HEK293 (cell line): ENCODE measurements around the gene ZNF76.

Experiments
- CTCF ChIA-PET: fragments of 350-600 bp; formaldehyde crosslinking; extraction: SDS; loops from one replicate; lab custom pipeline; 2021; ENCODE audit warnings: antibody characterized with exemption; lab: Yijun Ruan, JAX
- POLR2A ChIA-PET: fragments of 300-600 bp; formaldehyde crosslinking; extraction: SDS; loops from one replicate; lab custom pipeline; 2020; ENCODE audit warnings: antibody characterized with exemption, inconsistent platforms; lab: Yijun Ruan, JAX
- H3K27ac ChIP-seq: fragments of 200-500 bp; sonication (Bioruptor generic); 2 replicates; pipeline ENCODE4 v1.5.1; 2014; ENCODE audit warnings: low read depth, low read length, control low read depth, inconsistent platforms; ENCODE audit errors: extremely low read depth
- H3K36me3 ChIP-seq, 2 experiments: fragments of 200-500 bp in 1 of 2; sonication (Bioruptor generic) in 1 of 2; 1 replicate in 1 of 2; 2 replicates in 1 of 2; pipeline ENCODE4 v1.5.1; 2014 to 2017; ENCODE audit warnings: inconsistent platforms in 2 of 2, low read length in 2 of 2; ENCODE audit not compliant: control insufficient read depth in 2 of 2, insufficient read depth in 1 of 2
- H3K4me1 ChIP-seq: fragments of 200-500 bp; sonication (Bioruptor generic); 2 replicates; pipeline ENCODE4 v1.5.1; 2014; ENCODE audit warnings: mild to moderate bottlenecking, low read length, inconsistent platforms; ENCODE audit not compliant: control insufficient read depth, insufficient read depth
- H3K4me3 ChIP-seq: 2 replicates; pipeline ENCODE4 v1.5.1; 2011; ENCODE audit warnings: low read depth, mild to moderate bottlenecking, control low read depth, low read length, moderate library complexity
- H3K9me3 ChIP-seq: fragments of 200-500 bp; sonication (Bioruptor generic); 2 replicates; pipeline ENCODE4 v1.5.1; 2014; ENCODE audit warnings: low read depth, low read length, inconsistent platforms; ENCODE audit not compliant: control insufficient read depth, insufficient read depth
- HOXA7 ChIP-seq: sonication (generic); formaldehyde crosslinking; IDR thresholded peaks from 2 replicates; pipeline ENCODE4 v1.8.1; 2022; ENCODE audit warnings: missing genetic modification reagents, borderline replicate concordance
- HOXD13 ChIP-seq: sonication (generic); formaldehyde crosslinking; IDR thresholded peaks from 2 replicates; pipeline ENCODE4 v1.8.0; 2022; ENCODE audit warnings: missing genetic modification reagents, borderline replicate concordance
- KLF10 ChIP-seq: fragments of 450-650 bp; IDR thresholded peaks from 2 replicates; pipeline ENCODE4 v1.5.1; 2018; ENCODE audit warnings: missing biosample characterization, mild to moderate bottlenecking, missing genetic modification characterization
- KLF16 ChIP-seq: fragments of 450-650 bp; formaldehyde crosslinking; IDR thresholded peaks from 2 replicates; pipeline ENCODE4 v1.5.1; 2017; ENCODE audit warnings: missing biosample characterization, missing genetic modification characterization
- MYNN ChIP-seq: fragments of 450-650 bp; formaldehyde crosslinking; IDR thresholded peaks from 2 replicates; pipeline ENCODE4 v1.5.1; 2016; ENCODE audit warnings: missing biosample characterization, missing genetic modification characterization, borderline replicate concordance
- MZF1 ChIP-seq: fragments of 450-650 bp; formaldehyde crosslinking; IDR thresholded peaks from 2 replicates; pipeline ENCODE4 v1.5.1; 2017; ENCODE audit warnings: missing biosample characterization, missing genetic modification characterization, borderline replicate concordance
- ZBTB21 ChIP-seq: fragments of 450-650 bp; formaldehyde crosslinking; IDR thresholded peaks from 2 replicates; pipeline ENCODE4 v1.5.1; 2017; ENCODE audit warnings: missing biosample characterization, missing genetic modification characterization
- ZBTB44 ChIP-seq: fragments of 450-650 bp; IDR thresholded peaks from 2 replicates; pipeline ENCODE4 v1.5.1; 2018; ENCODE audit warnings: missing biosample characterization, mild to moderate bottlenecking, missing genetic modification characterization
- ZBTB7A ChIP-seq: fragments of 450-650 bp; formaldehyde crosslinking; IDR thresholded peaks from 2 replicates; pipeline ENCODE4 v1.5.1; 2016; ENCODE audit warnings: low read depth, missing biosample characterization, missing genetic modification characterization
- ZIC2 ChIP-seq: fragments of 450-650 bp; formaldehyde crosslinking; IDR thresholded peaks from 2 replicates; pipeline ENCODE4 v1.5.1; 2016; ENCODE audit warnings: missing biosample characterization, missing genetic modification characterization
- ZNF121 ChIP-seq: fragments of 450-650 bp; formaldehyde crosslinking; IDR thresholded peaks from 2 replicates; pipeline ENCODE4 v1.5.1; 2016; ENCODE audit warnings: missing biosample characterization, missing genetic modification characterization
- ZNF132 ChIP-seq: fragments of 450-650 bp; formaldehyde crosslinking; IDR thresholded peaks from 2 replicates; pipeline ENCODE4 v1.5.1; 2017; ENCODE audit warnings: missing biosample characterization, missing genetic modification characterization, borderline replicate concordance
- ZNF214 ChIP-seq: fragments of 450-650 bp; formaldehyde crosslinking; IDR thresholded peaks from 2 replicates; pipeline ENCODE4 v1.5.1; 2017; ENCODE audit warnings: missing biosample characterization, mild to moderate bottlenecking, missing genetic modification characterization, borderline replicate concordance
- ZNF239 ChIP-seq: fragments of 450-650 bp; formaldehyde crosslinking; IDR thresholded peaks from 2 replicates; pipeline ENCODE4 v1.5.1; 2016; ENCODE audit warnings: missing biosample characterization, missing genetic modification characterization
- ZNF391 ChIP-seq: fragments of 450-650 bp; formaldehyde crosslinking; IDR thresholded peaks from 2 replicates; pipeline ENCODE4 v1.5.1; 2016; ENCODE audit warnings: low read depth, missing biosample characterization, missing genetic modification characterization, borderline replicate concordance
- ZNF398 ChIP-seq: fragments of 450-650 bp; formaldehyde crosslinking; IDR thresholded peaks from 2 replicates; pipeline ENCODE4 v1.5.1; 2017; ENCODE audit warnings: missing biosample characterization, missing genetic modification characterization
- ZNF473 ChIP-seq: fragments of 450-650 bp; formaldehyde crosslinking; IDR thresholded peaks from 2 replicates; pipeline ENCODE4 v1.5.1; 2017; ENCODE audit warnings: missing biosample characterization, missing genetic modification characterization
- ZNF501 ChIP-seq: fragments of 450-650 bp; formaldehyde crosslinking; IDR thresholded peaks from 2 replicates; pipeline ENCODE4 v1.5.1; 2016; ENCODE audit warnings: missing biosample characterization, missing genetic modification characterization
- ZNF561 ChIP-seq: fragments of 450-650 bp; IDR thresholded peaks from 2 replicates; pipeline ENCODE4 v1.5.1; 2018; ENCODE audit warnings: missing biosample characterization, missing genetic modification characterization, borderline replicate concordance
- ZNF629 ChIP-seq: fragments of 450-650 bp; formaldehyde crosslinking; IDR thresholded peaks from 2 replicates; pipeline ENCODE4 v1.5.1; 2017; ENCODE audit warnings: missing biosample characterization, missing genetic modification characterization
- ZNF776 ChIP-seq: fragments of 450-650 bp; formaldehyde crosslinking; IDR thresholded peaks from 2 replicates; pipeline ENCODE4 v1.5.0; 2017; ENCODE audit warnings: missing biosample characterization, missing genetic modification characterization, borderline replicate concordance
- ZNF791 ChIP-seq: fragments of 450-650 bp; formaldehyde crosslinking; IDR thresholded peaks from 2 replicates; pipeline ENCODE4 v1.5.1; 2016; ENCODE audit warnings: missing biosample characterization, missing genetic modification characterization
- TF ChIP-seq, protein P1 (sequence below): sonication (generic); formaldehyde crosslinking; IDR thresholded peaks from 2 replicates; pipeline ENCODE4 v1.8.1; 2022; ENCODE audit warnings: mild to moderate bottlenecking, moderate library complexity, missing genetic modification reagents

Gene ZNF76

GRCh38 chr6:35228481-35228880 is 31.1 kb upstream of the ZNF76 start:
- TF ChIP-seq ZNF791 (tag by site-specific recombination): no peak
- TF ChIP-seq ZNF398: no peak
- no peak for TF ChIP-seq ZBTB7A (tag by site-specific recombination)
- TF ChIP-seq MZF1 (tag by site-specific recombination): no peak
- no peak for TF ChIP-seq ZNF214
- TF ChIP-seq ZNF391 (tag by site-specific recombination): no peak
- no peak for TF ChIP-seq MYNN
- TF ChIP-seq ZBTB21 (tag by site-specific recombination): no peak
- no peak for TF ChIP-seq ZNF561 (tag by site-specific recombination)
- no peak for TF ChIP-seq KLF16 (tag by site-specific recombination)
- no peak for TF ChIP-seq ZNF239 (tag by site-specific recombination)
- TF ChIP-seq ZNF501 (tag by site-specific recombination): no peak
- TF ChIP-seq HOXD13 (CRISPR knock-in tag): no peak
- no peak for TF ChIP-seq ZNF121 (tag by site-specific recombination)
- TF ChIP-seq HOXA7 (CRISPR knock-in tag): no peak
- TF ChIP-seq ZNF132 (tag by site-specific recombination): no peak
- no peak for TF ChIP-seq KLF10
- no peak for TF ChIP-seq ZBTB44 (tag by site-specific recombination)
- TF ChIP-seq ZNF776 (tag by site-specific recombination): no peak
- no peak overlapping the region for H3K4me3 ChIP-seq
- no peaks in the 10 kb centered on the region for H3K9me3 ChIP-seq
- peaks cover 0 to 8% of the 10 kb centered on the region in 2 experiments; a peak in 1 of 3 replicates for H3K36me3 ChIP-seq
- POLR2A ChIA-PET: interaction anchor here (1.7 kb wide), 1 partner anchor 13 kb away, joined by 4 read pairs; no protein-coding TSS in a partner anchor
- peaks cover 9% of the 10 kb centered on the region; the same call in 1 of the 2 replicates for H3K4me1 ChIP-seq
- CTCF ChIA-PET: interaction anchor here (0.5 to 5.7 kb wide), 7 partner anchors 9 to 923 kb away, joined by 3 to 50 read pairs (median 4); no protein-coding TSS in a partner anchor
- no peak overlapping the region for H3K27ac ChIP-seq

- ChIA-PET CTCF (interaction anchor here (0.5 to 5.7 kb wide), 9 partner anchors 9 to 924 kb away, joined by 3 to 50 read pairs (median 3); no protein-coding TSS in a partner anchor), POLR2A (interaction anchor here (1.7 kb wide), 1 partner anchor 14 kb away, joined by 4 read pairs; no protein-coding TSS in a partner anchor)
- H3K4me1 ChIP-seq: peaks cover 9% of the 10 kb centered on the region; the same call in 1 of the 2 replicates
Measured at GRCh38 chr6:35229304-35229703, 30.2 kb upstream of the ZNF76 start.

More at GRCh38 chr6:35229304-35229703, 30.2 kb upstream of the ZNF76 start:
- H3K4me3 ChIP-seq: no peak overlapping the region
- H3K9me3 ChIP-seq: no peaks in the 10 kb centered on the region
- H3K36me3 ChIP-seq: peaks cover 0 to 8% of the 10 kb centered on the region in 2 experiments; a peak in 1 of 3 replicates
- TF ChIP-seq ZIC2 (tag by site-specific recombination) (peak; percentile 74), ZNF473 (tag by site-specific recombination) (no peak), ZNF629 (tag by site-specific recombination) (0 out of 2 replicates have a peak, but pooled peaks have one; percentile 18)
- TF ChIP-seq, protein P1, sequence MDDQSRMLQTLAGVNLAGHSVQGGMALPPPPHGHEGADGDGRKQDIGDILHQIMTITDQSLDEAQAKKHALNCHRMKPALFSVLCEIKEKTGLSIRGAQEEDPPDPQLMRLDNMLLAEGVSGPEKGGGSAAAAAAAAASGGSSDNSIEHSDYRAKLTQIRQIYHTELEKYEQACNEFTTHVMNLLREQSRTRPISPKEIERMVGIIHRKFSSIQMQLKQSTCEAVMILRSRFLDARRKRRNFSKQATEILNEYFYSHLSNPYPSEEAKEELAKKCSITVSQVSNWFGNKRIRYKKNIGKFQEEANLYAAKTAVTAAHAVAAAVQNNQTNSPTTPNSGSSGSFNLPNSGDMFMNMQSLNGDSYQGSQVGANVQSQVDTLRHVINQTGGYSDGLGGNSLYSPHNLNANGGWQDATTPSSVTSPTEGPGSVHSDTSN: no peak
- no peak overlapping the region for H3K27ac ChIP-seq
